Activated CD8-positive, alpha-beta memory T cell treated with anti-CD3 and anti-CD28 coated beads for 48 hours (primary cell): ENCODE data around the gene MCF2L2.
A peak's percentile ranks its signal among the peaks of the same experiment; 100 is the strongest.
"Not testable (repeated sequence)": the region's sequence is repeated elsewhere in the genome, so short reads cannot be mapped to it uniquely, and the experiment has no call there.

Experiments
- DNase-seq, 3 experiments: peaks; one replicate each; pipeline ENCODE4 v3.0.0-alpha.2; 2020; ENCODE audit warnings: low read depth in 2 of 3, low spot score in 2 of 3

The MCF2L2 gene

DNA sequence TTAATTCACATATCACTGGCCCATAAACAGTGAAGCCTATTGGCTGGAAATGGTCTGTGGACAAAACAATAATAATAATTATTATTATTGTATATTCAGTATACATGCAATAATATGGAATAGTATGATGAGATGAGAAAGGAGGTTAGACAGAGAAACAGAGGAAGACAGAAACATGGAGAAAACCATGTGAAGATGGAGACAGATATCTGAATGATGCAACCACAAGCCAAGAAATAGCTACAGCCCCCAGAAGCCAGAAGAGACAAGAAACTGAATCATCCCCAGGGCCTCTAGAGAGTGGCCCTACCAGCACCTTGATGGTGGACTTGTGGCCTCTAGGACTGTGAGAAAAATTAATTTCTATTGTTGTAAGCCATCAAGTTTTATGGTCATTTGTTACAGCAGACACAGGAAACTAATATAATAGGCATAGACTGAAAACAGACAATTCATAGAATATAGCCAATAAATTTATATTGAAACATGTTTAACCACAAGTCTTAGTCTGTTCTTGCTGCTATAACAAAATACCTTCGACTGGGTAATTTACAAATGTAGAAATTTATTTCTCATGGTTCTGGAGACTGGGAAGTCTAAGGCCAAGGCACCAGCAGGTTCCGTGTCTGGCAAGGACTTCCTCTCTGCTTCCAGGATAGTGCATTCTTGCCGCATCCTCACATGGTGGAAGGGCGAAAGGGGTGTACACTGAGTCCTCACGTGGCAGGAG, 31.6 kb downstream of the MCF2L2 start:
- no peak for DNase-seq

DNA sequence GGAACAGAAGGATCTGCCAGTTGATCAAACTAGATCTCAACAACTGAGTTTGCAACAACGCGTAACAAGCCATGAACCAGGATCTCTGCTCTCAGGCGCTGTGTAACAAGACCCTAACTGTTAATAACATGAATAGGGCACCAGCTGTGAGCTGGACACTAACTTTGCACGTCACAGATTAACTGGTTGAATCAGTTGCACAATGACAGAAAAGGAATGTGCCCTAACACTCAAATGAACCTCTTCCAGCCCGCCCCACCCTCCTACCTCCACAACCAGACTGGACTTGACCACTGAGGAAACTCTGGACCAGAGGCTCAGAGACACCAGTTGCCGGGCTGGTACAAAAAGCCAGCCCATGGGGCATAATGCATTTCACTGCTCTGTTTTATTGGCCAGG, 34.3 kb downstream of the MCF2L2 start:
- no peak for DNase-seq

- no peak for DNase-seq
Measured at GRCh38 chr3:183393625-183394024, 34.8 kb downstream of the MCF2L2 start.

- DNase-seq, result no peak
Measured at GRCh38 chr3:183392186-183393034, 36.0 kb downstream of the MCF2L2 start.

DNA sequence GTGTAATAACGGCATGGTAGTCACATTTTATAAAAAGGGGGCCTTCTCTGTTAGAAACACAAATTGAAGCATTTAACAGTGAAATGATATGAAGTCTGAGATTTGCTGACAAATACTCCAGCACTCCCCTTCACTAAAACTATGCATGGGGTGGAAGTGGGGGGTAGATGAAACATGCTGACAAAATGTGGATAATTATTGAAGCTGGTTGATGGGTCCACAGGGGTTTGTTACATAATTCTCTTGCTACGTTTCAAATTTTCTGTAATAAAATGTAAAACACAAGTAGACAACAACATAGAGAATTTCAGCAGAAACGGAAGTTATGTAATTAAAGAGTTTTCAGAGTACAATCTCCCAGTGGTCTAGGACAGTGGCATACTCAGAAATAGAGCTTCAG, 37.0 kb downstream of the MCF2L2 start:
- no peak for DNase-seq

- DNase-seq, result no peak
Measured at GRCh38 chr3:183390844-183391243, 37.6 kb downstream of the MCF2L2 start.

- DNase-seq, result no peak
Measured at GRCh38 chr3:183388213-183388895, 40.1 kb downstream of the MCF2L2 start.

GRCh38 chr3:183387797-183388196, 40.6 kb downstream of the MCF2L2 start:
- no peak for DNase-seq

DNA sequence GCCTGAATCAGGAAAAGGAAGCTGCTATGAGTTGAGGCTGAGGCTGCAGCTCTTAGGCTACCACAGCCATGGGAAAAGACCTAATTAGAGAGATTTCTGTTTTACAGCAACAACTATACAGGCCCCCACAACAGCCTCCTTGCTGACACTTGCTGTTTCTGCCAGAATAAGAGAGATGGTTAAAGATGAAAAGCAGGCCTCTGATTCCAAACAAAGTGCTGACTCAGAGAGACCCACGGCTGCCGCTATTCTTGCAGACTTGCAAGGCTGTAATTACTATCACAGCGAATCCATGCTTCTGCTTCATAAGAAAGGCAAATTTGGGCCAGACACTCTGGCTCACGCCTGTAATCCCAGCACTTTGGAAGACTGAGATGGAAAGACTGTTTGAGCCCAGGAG, 41.8 kb downstream of the MCF2L2 start:
- no peak for DNase-seq

GRCh38 chr3:183385698-183386613, 42.5 kb downstream of the MCF2L2 start:
- peak in 1 of 3 experiments; percentile 19 for DNase-seq

DNA sequence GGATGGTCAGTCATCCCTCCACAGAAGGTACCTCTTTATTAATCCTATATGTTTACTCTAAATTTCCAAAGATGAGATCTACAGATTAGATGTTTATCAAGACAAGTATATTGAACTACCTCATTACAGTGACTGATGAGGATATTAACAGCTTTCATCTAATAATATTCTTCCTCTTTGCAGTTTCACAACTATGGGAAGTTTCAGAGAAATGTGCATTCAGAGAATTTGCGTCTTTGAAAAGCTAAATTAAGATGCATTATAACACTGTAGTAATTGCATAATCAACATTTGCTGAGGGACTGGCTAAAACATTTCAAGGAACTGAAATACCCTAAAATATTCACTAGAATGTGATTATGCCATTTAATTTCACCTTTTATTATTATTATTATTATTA, 46.7 kb downstream of the MCF2L2 start:
- no peak for DNase-seq

GRCh38 chr3:183381179-183381578, 47.2 kb downstream of the MCF2L2 start:
- DNase-seq, result no peak

GRCh38 chr3:183378951-183379350, 49.5 kb downstream of the MCF2L2 start:
- no peak for DNase-seq

DNA sequence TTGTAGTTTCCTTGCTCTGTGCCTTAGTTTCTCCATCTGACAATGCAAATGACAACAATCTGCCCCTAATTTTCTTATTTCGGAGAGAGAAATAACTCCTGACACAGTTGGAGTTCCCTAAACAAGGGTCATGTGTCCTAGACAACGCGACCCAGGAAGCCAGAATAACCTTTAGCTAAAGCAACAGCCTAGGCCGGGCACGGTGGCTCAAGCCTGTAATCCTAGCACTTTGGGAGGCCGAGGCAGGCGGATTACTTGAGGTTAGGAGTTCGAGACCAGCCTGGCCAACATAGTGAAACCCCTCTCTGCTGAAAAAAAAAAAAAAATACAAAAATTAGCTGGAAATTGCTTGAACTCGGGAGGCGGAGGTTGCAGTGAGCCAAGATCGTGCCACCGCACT, 49.9 kb downstream of the MCF2L2 start:
- DNase-seq, result no peak

DNA sequence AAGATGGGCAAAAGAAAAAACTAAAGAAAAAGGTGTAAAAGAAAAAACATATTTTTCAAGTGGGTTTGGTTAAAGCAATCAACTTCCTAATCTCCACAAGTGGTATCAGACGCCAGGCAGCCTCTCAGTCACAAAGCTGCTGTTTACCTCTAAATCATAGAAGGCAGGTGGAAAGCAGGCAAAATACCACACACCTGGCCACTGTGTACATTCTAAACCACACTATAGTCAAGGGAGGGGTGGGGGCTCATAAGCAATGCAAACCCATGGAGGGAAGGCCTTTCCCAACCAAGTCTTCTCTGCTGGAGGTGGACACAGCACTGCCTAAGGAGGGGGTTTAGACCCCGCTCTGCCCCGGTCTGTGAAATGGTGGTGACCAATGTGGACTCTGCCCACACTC, 50.4 kb downstream of the MCF2L2 start:
- no peak for DNase-seq

DNA sequence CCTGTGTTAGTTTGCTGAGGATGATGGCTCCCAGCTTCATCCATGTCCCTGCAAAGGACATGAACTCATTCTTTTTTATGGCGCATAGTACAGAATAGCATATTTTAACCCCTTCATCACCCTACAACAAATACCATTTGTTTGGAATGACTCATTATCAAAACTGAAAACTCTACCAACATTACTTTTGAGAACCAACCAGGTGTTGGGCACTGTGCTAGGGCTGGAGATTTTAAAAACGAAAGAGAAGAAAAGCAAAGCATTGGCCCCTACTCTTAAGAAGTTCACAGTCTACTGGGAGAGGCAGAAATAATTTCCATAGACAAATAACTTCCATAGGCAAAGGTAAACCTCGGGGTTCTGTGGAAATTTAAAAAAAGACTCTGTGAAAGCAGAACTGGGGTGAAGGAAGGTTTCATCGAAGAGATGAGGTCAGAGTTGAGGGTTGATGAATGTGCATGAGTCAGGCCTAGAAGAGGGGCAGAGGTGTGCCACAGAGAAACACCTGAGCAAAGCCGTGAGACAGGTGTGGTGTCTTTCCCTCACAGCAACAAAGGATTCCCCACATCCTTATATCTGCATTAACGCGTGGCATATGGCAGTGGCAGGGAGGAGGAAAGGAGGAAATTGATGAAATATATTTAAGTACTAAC, 51.0 kb downstream of the MCF2L2 start:
- no peak for DNase-seq

- no peak for DNase-seq
Measured at GRCh38 chr3:183375787-183376186, 52.6 kb downstream of the MCF2L2 start.

- DNase-seq, result no peak
Measured at GRCh38 chr3:183375337-183375736, 53.1 kb downstream of the MCF2L2 start.

GRCh38 chr3:183372911-183373310, 55.5 kb downstream of the MCF2L2 start:
- no peak for DNase-seq

DNA sequence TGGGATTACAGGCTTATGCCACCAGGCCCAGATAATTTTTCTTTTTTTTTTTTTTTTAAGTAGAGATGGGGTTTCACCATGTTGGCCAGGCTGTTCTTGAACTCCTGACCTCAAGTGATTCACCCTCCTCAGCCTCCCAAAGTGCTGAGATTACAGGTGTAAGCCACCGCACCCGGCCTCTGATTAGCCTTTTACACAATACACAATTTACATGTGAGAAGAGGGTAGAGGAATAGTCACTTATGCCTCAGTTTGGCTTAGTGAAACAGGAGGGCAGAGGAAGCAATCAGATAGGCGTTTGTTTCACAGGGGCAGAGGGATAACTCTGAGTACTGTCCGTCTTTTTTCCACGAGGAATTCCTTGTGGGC, 56.8 kb downstream of the MCF2L2 start:
- DNase-seq, result not testable (repeated sequence)
